DOHH2 (cell line): ENCODE results near the gene KRTAP5-8.

Source experiments
- H3F3A ChIP-seq: fragments of 200-600 bp; sonication (generic), shearing (Covaris generic); 2 replicates; pipeline ENCODE4 v1.6.0; 2016; ENCODE audit warnings: antibody characterized with exemption, mild to moderate bottlenecking; ENCODE audit not compliant: control insufficient read depth, insufficient read depth
- H3K27ac ChIP-seq: fragments of 200-600 bp; sonication (generic); 2 replicates; pipeline ENCODE4 v1.5.1; 2014; ENCODE audit warnings: low read depth, mild to moderate bottlenecking, low read length, moderate library complexity
- H3K27me3 ChIP-seq: fragments of 200-600 bp; sonication (generic); 2 replicates; pipeline ENCODE4 v1.6.1; 2014; ENCODE audit warnings: mild to moderate bottlenecking, low read length, mixed read lengths; ENCODE audit not compliant: control insufficient read depth
- H3K36me3 ChIP-seq: fragments of 200-600 bp; sonication (generic); 2 replicates; pipeline ENCODE4 v1.6.1; 2014; ENCODE audit warnings: mild to moderate bottlenecking, low read length, moderate library complexity, mixed read lengths; ENCODE audit not compliant: control insufficient read depth
- H3K4me1 ChIP-seq: fragments of 200-600 bp; sonication (generic); 2 replicates; pipeline ENCODE4 v1.6.1; 2014; ENCODE audit warnings: mild to moderate bottlenecking, low read length, mixed read lengths; ENCODE audit not compliant: control insufficient read depth
- H3K4me2 ChIP-seq: fragments of 200-600 bp; sonication (generic); 2 replicates; pipeline ENCODE4 v1.6.0; 2014; ENCODE audit warnings: mild to moderate bottlenecking, low read length, moderate library complexity
- H3K4me3 ChIP-seq: fragments of 200-600 bp; sonication (generic); 2 replicates; pipeline ENCODE4 v1.5.1; 2014; ENCODE audit warnings: mild to moderate bottlenecking, low read length, mixed read lengths
- H3K79me2 ChIP-seq: fragments of 200-600 bp; sonication (generic); 2 replicates; pipeline ENCODE4 v1.6.1; 2014; ENCODE audit warnings: mild to moderate bottlenecking, low read length, mixed read lengths; ENCODE audit not compliant: control insufficient read depth
- H3K9me2 ChIP-seq: fragments of 200-600 bp; sonication (generic); replicated peaks from 2 replicates; pipeline ENCODE4 v1.6.1; 2014; ENCODE audit warnings: mild to moderate bottlenecking, low read length, mixed read lengths; ENCODE audit not compliant: control insufficient read depth
- H3K9me3 ChIP-seq: fragments of 200-600 bp; sonication (generic); 2 replicates; pipeline ENCODE4 v1.6.1; 2014; ENCODE audit warnings: antibody characterized with exemption, low read length, mixed read lengths; ENCODE audit not compliant: control insufficient read depth, insufficient read depth
- H4K20me1 ChIP-seq: fragments of 200-600 bp; sonication (generic); 2 replicates; pipeline ENCODE4 v1.6.0; 2014; ENCODE audit warnings: low read depth, mild to moderate bottlenecking, antibody characterized with exemption, low read length, moderate library complexity; ENCODE audit not compliant: control insufficient read depth, insufficient read depth
- CTCF ChIP-seq: fragments of 200-600 bp; sonication (generic); IDR thresholded peaks from one replicate; pipeline ENCODE4 v1.5.1; 2014; ENCODE audit warnings: antibody characterized with exemption, mild to moderate bottlenecking, low read depth, low read length; ENCODE audit not compliant: poor library complexity, severe bottlenecking
- EZH2phosphoT487 ChIP-seq: fragments of 200-600 bp; sonication (generic); IDR thresholded peaks from 2 replicates; pipeline ENCODE4 v1.6.1; 2017; ENCODE audit warnings: borderline replicate concordance, mild to moderate bottlenecking, antibody characterized with exemption, low read length, moderate library complexity, mixed read lengths

KRTAP5-8 gene

GRCh38 chr11:71554996-71555395, 17.2 kb downstream of the KRTAP5-8 start:
- no peaks in the 10 kb centered on the region for H4K20me1 ChIP-seq
- H3K4me2 ChIP-seq = no peak overlapping the region
- H3K36me3 ChIP-seq = no peaks in the 10 kb centered on the region
- TF ChIP-seq CTCF (no peak), EZH2phosphoT487 (no peak)
- H3F3A ChIP-seq = no peaks in the 10 kb centered on the region
- no peaks in the 10 kb centered on the region for H3K9me2 ChIP-seq
- no peaks in the 10 kb centered on the region for H3K4me1 ChIP-seq
- no peaks in the 10 kb centered on the region for H3K9me3 ChIP-seq
- no peak overlapping the region for H3K27ac ChIP-seq
- no peaks in the 10 kb centered on the region for H3K79me2 ChIP-seq
- H3K27me3 ChIP-seq = peaks cover 23% of the 10 kb centered on the region
- H3K4me3 ChIP-seq = no peak overlapping the region

- H3K27me3 ChIP-seq = peaks cover 20% of the 10 kb centered on the region
- H3F3A ChIP-seq = no peaks in the 10 kb centered on the region
- no peak overlapping the region for H3K27ac ChIP-seq
- H3K79me2 ChIP-seq = no peaks in the 10 kb centered on the region
- H3K4me2 ChIP-seq = no peak overlapping the region
- no peaks in the 10 kb centered on the region for H3K9me3 ChIP-seq
- TF ChIP-seq EZH2phosphoT487 (no peak), CTCF (no peak)
- no peaks in the 10 kb centered on the region for H3K9me2 ChIP-seq
- no peaks in the 10 kb centered on the region for H3K4me1 ChIP-seq
- no peaks in the 10 kb centered on the region for H3K36me3 ChIP-seq
- H4K20me1 ChIP-seq = no peaks in the 10 kb centered on the region
- H3K4me3 ChIP-seq = no peak overlapping the region
These were observed 17.7 kb downstream of the KRTAP5-8 start for GRCh38 chr11:71555508-71555907.

GRCh38 chr11:71556018-71556417, 18.2 kb downstream of the KRTAP5-8 start:
- Histone ChIP-seq H3K9me3 (no peaks in the 10 kb centered on the region), H3K9me2 (no peaks in the 10 kb centered on the region), H3K27me3 (peaks cover 15% of the 10 kb centered on the region), H3K79me2 (no peaks in the 10 kb centered on the region), H3K4me1 (no peaks in the 10 kb centered on the region), H4K20me1 (no peaks in the 10 kb centered on the region), H3K4me2 (no peak overlapping the region), H3K4me3 (no peak overlapping the region), H3K27ac (no peak overlapping the region), H3K36me3 (no peaks in the 10 kb centered on the region), H3F3A (no peaks in the 10 kb centered on the region)
- TF ChIP-seq EZH2phosphoT487 (no peak), CTCF (no peak)

- Histone ChIP-seq H3K36me3 (no peaks in the 10 kb centered on the region), H3K9me3 (no peaks in the 10 kb centered on the region), H3K79me2 (no peaks in the 10 kb centered on the region), H3K4me1 (no peaks in the 10 kb centered on the region), H3K4me2 (no peak overlapping the region), H3F3A (no peaks in the 10 kb centered on the region), H3K9me2 (no peaks in the 10 kb centered on the region), H3K27ac (no peak overlapping the region), H3K4me3 (no peak overlapping the region), H4K20me1 (no peaks in the 10 kb centered on the region), H3K27me3 (peaks cover 7% of the 10 kb centered on the region; the same call in 1 of the 2 replicates)
- TF ChIP-seq EZH2phosphoT487 (no peak), CTCF (no peak)
These were observed 19.4 kb downstream of the KRTAP5-8 start for GRCh38 chr11:71557257-71557656.
